ENCODE data around the gene TRANK1. TPM values are rescaled to one million over a fixed set of nuclear protein-coding genes. Genes with fewer than 3 reads are reported as not detected.

Gene TRANK1
- total RNA-seq, 2 donors from 2014 or later, result 9.0 to 20.1 TPM

DNA sequence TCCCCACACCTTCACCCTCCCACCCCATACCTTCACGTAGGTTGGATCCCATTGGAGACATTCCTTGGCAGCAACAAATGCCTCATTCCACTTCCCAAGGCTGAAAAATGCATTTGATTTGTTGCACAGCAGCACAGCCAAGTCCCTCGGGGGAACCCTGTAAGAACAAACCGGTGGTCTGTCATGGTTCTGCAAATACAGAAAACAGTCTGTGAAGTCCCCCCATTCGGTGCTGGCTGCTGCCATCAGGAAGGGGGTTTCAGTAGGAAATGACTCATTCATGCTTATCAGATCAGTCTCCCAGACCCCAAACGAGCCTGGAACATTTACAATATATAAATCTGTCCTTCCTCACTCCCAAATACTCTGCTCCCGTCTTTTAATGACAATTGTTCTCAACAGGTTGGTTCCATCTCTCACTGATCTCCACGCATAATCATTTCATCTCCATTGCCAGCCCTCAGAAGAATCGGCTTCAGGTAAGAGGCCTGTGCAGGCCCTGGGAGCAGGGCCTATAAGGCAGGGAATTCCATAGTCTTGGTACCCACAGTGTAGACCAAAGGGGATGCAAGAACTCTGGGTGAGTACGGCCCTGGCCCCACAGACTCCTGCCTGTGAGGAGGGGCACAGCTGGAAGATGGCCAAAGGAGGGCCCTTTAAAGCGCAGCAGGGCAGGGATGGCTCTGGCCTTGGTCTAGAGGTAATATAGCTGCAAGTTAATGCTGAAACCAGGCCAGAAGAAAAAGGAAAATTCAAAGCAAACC lies 41.6 kb downstream of the TRANK1 start:
- TF ChIP-seq, protein P1, sequence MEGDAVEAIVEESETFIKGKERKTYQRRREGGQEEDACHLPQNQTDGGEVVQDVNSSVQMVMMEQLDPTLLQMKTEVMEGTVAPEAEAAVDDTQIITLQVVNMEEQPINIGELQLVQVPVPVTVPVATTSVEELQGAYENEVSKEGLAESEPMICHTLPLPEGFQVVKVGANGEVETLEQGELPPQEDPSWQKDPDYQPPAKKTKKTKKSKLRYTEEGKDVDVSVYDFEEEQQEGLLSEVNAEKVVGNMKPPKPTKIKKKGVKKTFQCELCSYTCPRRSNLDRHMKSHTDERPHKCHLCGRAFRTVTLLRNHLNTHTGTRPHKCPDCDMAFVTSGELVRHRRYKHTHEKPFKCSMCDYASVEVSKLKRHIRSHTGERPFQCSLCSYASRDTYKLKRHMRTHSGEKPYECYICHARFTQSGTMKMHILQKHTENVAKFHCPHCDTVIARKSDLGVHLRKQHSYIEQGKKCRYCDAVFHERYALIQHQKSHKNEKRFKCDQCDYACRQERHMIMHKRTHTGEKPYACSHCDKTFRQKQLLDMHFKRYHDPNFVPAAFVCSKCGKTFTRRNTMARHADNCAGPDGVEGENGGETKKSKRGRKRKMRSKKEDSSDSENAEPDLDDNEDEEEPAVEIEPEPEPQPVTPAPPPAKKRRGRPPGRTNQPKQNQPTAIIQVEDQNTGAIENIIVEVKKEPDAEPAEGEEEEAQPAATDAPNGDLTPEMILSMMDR (conservative IDR thresholded peaks at IDR 0.05), result no peak
- Histone ChIP-seq H3K9ac (ENCODE audit: extremely low read depth, low read length, poor library complexity, severe bottlenecking) (no peak overlapping the region), H3K27ac (ENCODE audit: low read depth, low read length) (no peak overlapping the region), H3K4me1 (ENCODE audit: control insufficient read depth, insufficient read depth, low read length) (peaks cover 5% of the 10 kb centered on the region), H3K4me3 (ENCODE audit: low read length) (no peak overlapping the region), H3K9me3 (ENCODE audit: control insufficient read depth, low read length) (no peaks in the 10 kb centered on the region), H3K36me3 (ENCODE audit: control insufficient read depth, insufficient read depth, low read length) (no peaks in the 10 kb centered on the region), H3K27me3 (ENCODE audit: control insufficient read depth, insufficient read depth, low read length, poor library complexity, severe bottlenecking) (no peaks in the 10 kb centered on the region)
- WGBS, 2 experiments (ENCODE audit: insufficient coverage in 1 of 2, insufficient read length in 1 of 2), result 86 to 88% methylated on average over 9 to 10 of the region's 10 CpGs
- H3K4me1 Mint-ChIP-seq, result peaks cover 10% of the 10 kb centered on the region
- no peaks in the 10 kb centered on the region for H3K9me3 Mint-ChIP-seq
- no peak overlapping the region for H3K27ac Mint-ChIP-seq
- H3K36me3 Mint-ChIP-seq (ENCODE audit: low read depth), result no peaks in the 10 kb centered on the region
- DNase-seq, result no peak
- peaks cover 3% of the 10 kb centered on the region for H3K27me3 Mint-ChIP-seq (ENCODE audit: insufficient read depth)
- no peak overlapping the region for H3K4me3 Mint-ChIP-seq

DNA sequence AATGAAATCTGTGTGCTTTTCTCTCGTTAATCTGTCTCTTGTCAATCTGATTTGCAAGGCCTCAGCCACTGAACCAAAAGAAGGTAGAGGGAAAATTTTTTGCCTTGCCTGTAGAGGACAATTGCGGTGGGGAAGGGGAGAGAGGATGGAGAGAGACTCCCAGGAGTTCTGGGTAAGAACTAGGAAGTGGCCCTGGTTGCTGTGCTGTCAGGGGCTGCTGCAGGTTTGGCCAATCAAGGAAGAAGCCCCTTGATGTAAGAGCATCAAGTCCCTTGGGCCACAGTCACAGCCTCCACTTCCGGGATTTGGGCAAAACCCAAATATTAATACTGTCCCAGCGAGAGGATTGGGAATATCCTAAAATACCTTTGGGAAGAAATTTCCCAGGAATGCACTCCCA lies 43.3 kb downstream of the TRANK1 start:
- H3K27me3 ChIP-seq (ENCODE audit: control insufficient read depth, insufficient read depth, low read length, poor library complexity, severe bottlenecking), result no peaks in the 10 kb centered on the region

DNA sequence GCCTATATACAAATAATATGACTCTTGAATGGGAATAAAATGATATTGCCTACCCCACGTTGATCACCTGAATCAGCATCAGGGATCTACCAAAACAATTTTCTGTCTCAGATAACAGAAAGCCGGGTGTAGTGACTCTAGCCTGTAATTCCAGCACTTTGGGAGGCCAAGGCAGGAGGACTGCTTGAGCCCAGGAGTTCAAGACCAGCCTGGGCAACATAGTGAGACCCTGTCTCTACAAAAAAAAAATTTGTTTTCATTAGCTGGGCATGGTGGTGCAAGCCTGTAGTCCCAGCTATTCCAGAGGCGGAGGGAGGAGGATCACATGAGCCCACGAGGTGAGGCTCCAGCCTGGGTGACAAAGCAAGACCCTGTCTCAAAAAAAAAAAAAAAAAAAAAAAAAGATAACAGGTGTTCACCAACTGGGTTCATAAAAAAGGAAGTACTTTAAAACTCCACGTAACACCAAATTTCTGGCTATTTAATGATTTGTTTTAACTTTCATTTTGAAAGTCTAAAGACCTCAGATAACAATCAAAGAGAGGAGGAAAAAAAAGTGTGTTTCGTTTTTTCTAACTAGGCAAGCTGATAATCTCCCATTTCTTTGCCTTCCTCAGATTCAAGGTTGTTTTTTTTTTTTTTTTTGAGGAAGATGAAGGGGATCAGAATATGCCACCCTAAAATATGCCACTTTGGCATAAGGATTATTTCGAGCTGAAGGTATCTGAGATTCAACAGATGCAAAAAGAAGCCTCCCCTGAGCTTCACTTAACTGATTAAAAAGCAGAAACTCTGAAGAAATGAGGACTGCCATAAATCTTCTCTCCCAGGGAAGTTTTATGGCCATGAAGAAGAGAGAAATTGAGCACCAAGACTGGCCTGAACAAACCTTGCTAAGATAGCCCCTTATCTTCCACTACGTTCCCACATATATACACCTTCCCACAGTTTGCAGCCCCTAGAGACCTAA lies 44.1 kb downstream of the TRANK1 start:
- DNase-seq, result no peak
- TF ChIP-seq, protein P1 (conservative IDR thresholded peaks at IDR 0.05), result no peak
- no peaks in the 10 kb centered on the region for H3K27me3 ChIP-seq (ENCODE audit: control insufficient read depth, insufficient read depth, low read length, poor library complexity, severe bottlenecking)
- H3K9me3 Mint-ChIP-seq, result no peaks in the 10 kb centered on the region
- H3K27me3 Mint-ChIP-seq (ENCODE audit: insufficient read depth), result peaks cover 3% of the 10 kb centered on the region
- no peaks in the 10 kb centered on the region for H3K9me3 ChIP-seq (ENCODE audit: control insufficient read depth, low read length)
- H3K36me3 Mint-ChIP-seq (ENCODE audit: low read depth), result no peaks in the 10 kb centered on the region
- H3K4me1 Mint-ChIP-seq, result peaks cover 2% of the 10 kb centered on the region
- no peak overlapping the region for H3K4me3 Mint-ChIP-seq
- no peak overlapping the region for H3K9ac ChIP-seq (ENCODE audit: extremely low read depth, low read length, poor library complexity, severe bottlenecking)
- H3K27ac ChIP-seq (ENCODE audit: low read depth, low read length), result no peak overlapping the region
- H3K4me1 ChIP-seq (ENCODE audit: control insufficient read depth, insufficient read depth, low read length), result no peaks in the 10 kb centered on the region
- no peak overlapping the region for H3K4me3 ChIP-seq (ENCODE audit: low read length)
- H3K36me3 ChIP-seq (ENCODE audit: control insufficient read depth, insufficient read depth, low read length), result no peaks in the 10 kb centered on the region
- no peak overlapping the region for H3K27ac Mint-ChIP-seq
- WGBS, 2 experiments (ENCODE audit: insufficient coverage in 1 of 2, insufficient read length in 1 of 2), result 92 to 100% methylated on average over 5 to 7 of the region's 8 CpGs

More for the DNA sequence above, 43.3 kb downstream of the TRANK1 start:
- peaks cover 3% of the 10 kb centered on the region for H3K4me1 ChIP-seq (ENCODE audit: control insufficient read depth, insufficient read depth, low read length)
- Mint-ChIP-seq H3K4me3 (no peak overlapping the region), H3K9me3 (no peaks in the 10 kb centered on the region), H3K36me3 (ENCODE audit: low read depth) (no peaks in the 10 kb centered on the region), H3K27me3 (ENCODE audit: insufficient read depth) (peaks cover 3% of the 10 kb centered on the region), H3K4me1 (peaks cover 7% of the 10 kb centered on the region), H3K27ac (no peak overlapping the region)
- no peak overlapping the region for H3K4me3 ChIP-seq (ENCODE audit: low read length)
- H3K9ac ChIP-seq (ENCODE audit: extremely low read depth, low read length, poor library complexity, severe bottlenecking), result no peak overlapping the region
- TF ChIP-seq, protein P1 (conservative IDR thresholded peaks at IDR 0.05), result no peak
- H3K9me3 ChIP-seq (ENCODE audit: control insufficient read depth, low read length), result no peaks in the 10 kb centered on the region
- no peak overlapping the region for H3K27ac ChIP-seq (ENCODE audit: low read depth, low read length)
- no peak for DNase-seq
- WGBS, 2 experiments (ENCODE audit: insufficient coverage in 1 of 2, insufficient read length in 1 of 2), result 93 to 94% methylated on average over 3 to 4 of the region's 4 CpGs
- H3K36me3 ChIP-seq (ENCODE audit: control insufficient read depth, insufficient read depth, low read length), result no peaks in the 10 kb centered on the region
